NCI-H1092 treated with DMSO at 0.1 percent for 48 hours (cell line): ENCODE measurements around the gene OXLD1.
"Not testable (repeated sequence)": the region's sequence is repeated elsewhere in the genome, so short reads cannot be mapped to it uniquely, and the experiment has no call there.

ENCODE experiments used
- DNase-seq: peaks from one replicate; lab custom pipeline; 2025; lab: John Stamatoyannopoulos, UW

Gene OXLD1

DNA sequence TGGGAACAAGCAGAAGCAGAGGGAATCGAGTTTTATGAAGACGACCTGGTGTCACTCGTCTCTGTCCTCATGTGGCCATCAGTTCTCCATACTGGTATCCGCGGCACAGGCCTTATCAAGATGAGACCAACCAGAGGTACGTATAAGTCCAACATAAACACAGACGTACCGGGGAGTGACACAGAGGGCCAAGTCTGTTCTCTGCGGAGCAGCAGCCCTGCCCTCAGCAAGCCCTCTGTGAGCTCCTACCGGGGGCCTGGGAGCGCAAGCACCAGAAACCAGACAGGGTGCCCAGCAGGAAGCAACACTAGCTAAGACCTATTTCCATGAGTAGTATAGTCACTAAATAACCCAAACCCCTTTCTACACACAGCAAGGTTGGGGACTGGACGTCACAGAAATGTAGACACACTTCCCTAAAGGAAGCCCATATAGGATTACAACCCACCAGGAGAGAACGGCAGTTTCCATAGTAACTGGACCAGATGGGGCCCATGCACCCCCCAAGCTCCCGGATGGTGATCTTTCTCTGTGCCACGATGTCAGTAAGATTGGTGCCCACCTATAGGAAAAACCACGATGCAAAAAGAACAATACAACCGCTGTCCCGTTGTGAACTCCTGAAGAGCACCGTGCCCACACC is 16.3 kb upstream of the OXLD1 start:
- peak; percentile 9 for DNase-seq

DNA sequence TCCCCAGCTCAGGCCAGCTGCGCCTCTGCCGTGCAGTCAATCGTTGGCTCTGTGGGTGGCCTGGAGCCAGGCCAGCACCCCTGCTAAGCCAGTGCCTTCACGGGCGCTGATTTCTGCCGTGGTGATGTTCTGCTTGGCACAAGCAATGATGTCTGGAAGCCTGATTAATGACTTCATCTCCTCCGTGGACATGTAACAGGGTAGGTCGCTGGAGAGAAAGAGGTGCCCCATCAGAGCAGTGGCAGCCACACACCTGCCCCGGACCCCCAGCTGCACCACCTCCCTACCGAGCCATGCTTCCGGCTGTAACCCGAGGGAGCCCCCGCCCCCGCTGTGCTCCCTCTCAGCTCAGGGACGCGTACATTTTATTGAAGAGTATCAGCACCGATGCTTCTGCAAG is 15.3 kb upstream of the OXLD1 start:
- peak; percentile 80 for DNase-seq

DNA sequence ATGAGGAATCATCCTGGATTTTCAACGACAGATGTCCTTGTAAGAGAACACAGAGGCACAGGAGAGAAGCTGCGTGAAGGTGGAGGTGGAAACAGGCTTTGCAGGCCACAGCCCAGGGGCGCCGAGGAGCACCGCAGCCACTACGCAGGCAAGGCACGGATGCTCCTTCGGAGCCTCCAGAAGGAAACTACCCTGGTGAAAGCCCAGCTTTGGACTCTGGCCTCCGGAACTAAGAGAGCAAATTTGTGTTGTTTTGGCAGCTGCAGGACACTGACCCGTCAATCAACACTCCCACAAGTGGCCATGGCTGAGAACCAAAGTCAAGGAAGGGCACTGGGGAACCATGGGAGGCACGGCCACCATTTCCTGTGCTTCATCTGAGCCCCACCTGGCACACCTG is 13.7 kb upstream of the OXLD1 start:
- no peak for DNase-seq

DNA sequence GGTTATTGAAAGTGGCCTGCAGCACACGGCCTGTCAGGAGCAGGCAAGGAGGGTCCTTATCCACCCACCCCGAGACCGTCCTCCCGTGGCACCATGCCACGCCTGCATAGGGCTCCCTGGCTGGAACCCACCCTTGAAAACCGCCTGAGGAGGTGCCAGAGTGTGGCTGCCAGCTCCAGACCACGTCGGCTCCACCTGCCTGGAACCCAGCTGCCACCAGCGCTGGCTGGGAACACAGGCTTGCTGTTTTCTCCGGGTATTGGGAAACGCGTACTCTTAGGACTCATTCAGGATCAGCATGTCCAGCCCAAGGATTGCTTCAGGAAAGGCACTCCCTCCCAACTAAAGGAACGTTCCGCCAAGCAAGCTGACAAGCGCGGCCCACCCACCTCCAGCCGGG is 10.5 kb upstream of the OXLD1 start:
- DNase-seq = peak; percentile 21

DNA sequence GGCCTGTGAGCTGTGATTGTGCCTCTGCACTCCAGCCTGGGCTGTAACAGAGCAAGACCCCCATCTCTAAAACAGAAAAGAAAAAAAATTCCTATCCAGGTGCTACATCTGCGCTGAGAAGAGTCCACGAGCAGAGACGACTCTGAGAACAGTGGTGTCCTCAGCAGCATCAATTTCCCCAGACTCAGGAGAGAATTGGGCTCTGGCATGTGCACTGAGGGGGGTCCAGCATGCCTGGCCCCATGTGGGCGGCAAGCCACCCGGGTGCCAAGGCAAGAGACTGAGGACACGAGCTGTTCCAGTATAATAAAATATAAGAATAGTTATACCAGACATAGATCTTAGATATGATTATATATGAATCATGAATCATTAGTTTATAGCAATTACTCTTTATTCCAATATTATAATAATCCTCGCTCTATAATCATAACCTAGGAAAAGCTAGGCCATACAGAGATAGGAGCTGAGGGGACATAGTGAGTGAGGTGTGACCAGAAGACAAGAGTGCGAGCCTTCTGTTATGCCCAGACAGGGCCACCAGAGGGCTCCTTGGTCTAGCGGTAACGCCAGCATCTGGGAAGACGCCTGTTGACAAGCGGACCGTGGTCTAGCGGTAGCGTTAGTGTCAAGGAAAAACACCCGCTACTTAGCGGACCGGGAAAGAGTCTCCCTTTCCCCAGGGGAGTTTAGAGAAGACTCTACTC is 9.3 kb upstream of the OXLD1 start:
- not testable (repeated sequence) for DNase-seq

DNA sequence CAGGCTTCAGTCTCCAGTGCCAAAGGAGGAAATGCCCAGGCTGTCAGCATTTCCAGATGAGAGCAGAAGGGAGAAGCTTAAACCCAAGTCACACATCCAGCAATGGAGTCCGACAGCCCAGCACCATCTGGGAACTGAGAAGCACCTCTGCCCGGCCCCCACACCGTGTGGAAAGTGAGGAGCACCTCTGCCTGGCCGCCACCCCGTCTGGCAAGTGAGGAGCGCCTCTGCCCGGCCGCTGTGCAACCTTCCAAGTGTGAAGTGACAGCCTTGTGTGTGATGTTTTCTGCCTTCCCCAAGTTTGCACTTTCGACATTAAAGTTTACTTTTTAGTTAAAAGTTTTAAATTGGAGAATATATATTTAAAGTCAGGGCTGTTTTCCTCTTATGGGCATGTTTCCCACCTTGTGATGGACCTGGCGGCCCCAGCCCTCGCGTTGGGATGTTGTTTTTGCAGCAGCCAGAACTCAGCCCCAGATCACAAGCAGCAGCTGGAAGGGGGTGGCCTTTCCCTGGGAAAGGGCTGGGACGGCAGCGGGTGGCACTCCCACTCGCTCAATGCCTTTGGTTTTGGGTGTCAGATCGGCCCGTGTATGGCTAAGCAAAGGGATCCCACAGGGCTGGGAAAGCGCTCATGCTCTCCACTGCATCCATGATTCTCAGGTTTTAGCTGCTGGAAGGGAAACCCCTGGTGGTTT is 7.3 kb upstream of the OXLD1 start:
- DNase-seq = no peak

DNA sequence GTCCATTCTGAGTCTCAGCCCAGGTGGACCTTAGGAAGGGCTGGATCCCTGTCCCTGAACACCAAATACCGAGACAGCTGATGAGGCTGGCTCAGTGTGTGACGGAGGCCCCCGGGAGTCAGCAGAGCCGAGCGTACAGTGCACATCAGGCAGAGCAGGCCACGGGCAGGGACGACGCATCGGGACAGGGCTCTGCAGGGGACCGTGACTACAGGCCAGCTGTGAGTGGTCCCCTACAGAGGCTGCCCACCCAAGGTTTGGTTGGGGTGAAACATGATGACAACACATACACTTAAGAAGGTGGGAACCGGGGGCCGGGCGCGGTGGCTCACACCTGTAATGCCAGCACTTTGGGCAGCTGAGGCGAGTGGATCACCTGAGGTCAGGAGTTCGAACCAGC is 6.5 kb upstream of the OXLD1 start:
- DNase-seq = no peak

DNA sequence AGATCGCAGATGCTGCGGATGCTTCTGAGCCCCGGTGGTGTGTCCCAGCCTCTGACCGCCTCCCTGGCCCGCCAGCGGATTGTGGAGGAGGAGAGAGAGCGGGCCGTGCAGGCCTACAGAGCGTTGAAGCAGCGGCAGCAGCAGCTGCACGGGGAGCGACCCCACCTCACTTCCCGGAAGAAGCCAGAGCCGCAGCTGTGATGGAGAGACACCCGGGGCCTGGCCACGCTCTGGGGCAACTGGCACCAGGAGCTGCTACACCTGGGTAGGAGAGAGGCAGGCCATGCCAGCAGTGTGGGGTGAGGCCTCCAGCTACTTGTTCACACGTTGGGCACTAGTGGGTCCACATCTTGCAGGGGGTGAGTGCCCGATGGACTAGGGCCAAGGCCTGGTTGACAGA is 6.1 kb upstream of the OXLD1 start:
- no peak for DNase-seq

DNA sequence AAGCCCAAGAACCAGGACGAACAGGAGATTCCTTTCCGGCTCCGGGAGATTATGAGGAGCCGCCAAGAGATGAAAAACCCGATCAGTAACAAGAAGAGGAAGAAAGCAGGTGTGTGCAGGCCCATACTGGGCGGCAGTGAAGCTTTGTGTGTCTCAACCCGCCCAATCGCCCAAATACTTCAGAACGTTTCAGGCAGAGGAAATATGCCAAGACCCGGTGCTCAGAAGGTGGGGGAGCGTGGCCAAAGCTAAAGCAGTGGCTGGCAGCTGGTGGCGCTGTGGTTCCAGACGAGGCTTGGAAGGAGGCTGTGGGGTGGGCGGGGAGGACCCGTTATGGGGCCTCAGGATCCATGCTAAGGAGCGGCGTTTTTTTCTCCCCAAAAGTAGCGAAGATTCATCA is 1.3 kb upstream of the OXLD1 start:
- no peak for DNase-seq

DNA sequence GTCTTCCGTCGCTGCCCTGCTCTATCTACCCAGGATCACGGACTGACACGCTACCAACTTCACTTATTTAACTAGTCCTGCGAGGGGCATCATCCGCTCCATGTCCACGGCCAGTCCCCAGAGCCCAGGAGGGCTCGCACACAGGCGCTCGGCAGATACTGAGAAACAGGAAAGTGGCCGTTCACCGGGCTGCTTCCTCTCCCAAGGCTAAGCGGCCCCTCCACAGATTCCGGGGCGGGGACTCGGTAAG is 388 bp downstream of the OXLD1 start:
- peak; percentile 24 for DNase-seq

DNA sequence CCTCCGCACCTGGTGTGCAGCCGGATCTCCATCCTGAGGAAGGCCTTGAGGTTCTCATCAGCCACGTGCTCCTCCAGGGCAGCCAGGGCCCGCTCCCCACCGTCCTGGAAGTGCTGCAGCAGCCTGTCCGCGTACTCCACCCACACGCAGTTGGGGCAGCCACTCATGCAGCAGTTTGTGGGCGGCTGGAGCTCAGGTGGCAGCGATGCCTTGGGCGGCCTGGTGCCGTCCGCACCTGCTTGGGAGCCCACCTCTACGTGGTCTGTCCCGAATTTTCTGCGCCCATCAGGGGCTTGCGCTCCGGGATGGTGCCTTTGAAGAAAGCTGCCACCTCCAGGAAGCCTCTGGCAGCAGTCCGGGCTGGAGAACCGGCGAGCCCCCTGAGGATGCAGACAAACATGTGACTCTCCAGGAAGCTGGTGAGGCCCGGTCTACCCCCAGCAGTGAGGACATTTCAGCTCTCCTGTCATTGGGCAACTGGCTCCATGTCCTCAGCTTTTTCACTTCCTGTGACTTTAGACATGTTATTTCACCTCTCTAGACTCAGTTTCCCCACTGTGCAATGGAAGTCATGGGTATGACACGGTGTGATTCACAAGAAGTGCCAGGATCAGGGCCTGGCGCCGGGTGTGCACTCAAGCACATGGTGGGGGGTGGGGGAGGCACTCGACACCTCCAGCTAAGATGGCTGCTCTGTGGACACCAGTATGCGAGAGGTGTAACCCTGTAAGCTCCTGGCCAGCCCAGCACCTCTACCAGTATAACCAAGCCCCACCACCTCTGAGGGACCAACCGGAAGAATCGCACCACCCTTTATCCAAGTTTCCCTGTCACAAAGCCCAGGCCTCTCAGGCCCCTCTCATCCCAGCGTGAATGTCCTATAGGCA is 957 bp downstream of the OXLD1 start:
- DNase-seq = peak; percentile 7

DNA sequence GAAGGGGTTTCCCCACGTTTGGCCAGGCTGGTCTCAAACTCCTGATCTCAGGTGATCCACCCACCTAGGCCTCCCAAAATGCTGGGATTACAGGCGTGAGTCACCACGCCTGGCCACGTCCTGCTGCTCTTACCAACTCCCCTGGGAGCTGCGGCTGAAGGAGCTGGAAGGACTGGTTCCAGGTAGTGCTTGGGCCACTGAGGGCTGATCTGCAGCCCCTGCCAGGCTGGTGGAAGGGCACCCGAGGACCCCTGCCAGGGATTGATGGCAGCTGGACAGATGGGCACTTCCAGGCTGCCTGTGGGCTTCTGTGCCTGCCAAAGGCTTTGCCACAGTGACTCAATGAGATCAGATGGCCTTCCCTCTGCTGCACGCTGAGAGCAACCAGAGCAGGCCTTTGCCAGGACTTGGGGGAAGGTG is 2.3 kb downstream of the OXLD1 start:
- DNase-seq = no peak

DNA sequence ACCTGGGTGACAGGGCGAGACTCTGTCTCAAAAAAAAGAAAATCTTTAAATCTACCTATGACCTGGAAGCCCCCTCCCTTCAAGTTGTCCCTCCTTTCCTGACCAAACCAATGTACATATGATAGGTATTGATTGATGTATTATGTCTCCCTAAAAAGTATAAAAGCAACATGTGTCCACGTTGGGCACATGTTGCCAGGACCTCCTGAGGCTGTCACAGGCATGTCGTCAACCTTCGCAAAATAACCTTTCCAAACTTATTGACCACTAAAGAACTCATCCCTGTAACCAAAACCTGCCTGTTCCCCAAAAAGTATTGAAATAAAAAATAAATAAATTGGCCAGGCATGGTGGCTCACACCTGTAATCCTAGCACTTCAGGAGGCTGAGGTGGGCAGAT is 4.4 kb downstream of the OXLD1 start:
- no peak for DNase-seq

DNA sequence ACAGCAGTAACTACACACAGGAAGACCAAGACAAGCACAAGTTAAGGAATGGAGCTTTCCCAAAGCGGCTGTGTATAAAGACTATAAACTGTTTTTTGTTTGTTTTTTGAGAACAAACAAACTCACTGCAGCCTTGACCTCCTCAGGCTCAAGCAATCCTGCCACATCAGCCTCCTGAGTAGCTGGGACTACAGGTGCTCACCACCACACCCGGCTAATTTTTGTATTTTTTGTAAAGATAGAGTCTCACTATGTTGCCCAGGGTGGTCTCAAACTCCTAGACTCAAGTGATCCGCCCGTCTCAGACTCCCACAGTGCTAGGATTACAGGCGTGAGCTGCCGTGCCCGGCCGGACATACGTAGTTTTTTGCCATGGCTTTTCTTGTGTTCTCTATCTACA is 6.0 kb downstream of the OXLD1 start:
- DNase-seq = no peak

DNA sequence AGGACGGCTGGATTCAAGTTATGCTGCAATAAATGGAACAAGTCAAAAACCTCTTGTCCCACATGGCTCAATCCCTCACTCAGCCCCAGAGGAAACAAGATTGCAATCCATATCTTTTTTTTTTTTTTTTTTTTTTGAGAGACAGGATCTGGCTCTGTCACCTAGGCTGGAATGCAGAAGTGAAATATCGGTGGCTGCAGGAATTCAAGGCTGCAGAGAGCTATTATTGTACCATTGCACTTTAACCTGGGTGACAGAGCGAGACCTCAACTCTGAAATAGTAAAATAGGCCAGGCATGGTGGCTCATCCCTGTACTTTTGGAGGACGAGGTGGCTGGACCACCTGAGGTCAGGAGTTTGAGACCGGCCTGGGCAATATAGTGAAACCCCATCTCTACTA is 7.4 kb downstream of the OXLD1 start:
- DNase-seq = no peak

DNA sequence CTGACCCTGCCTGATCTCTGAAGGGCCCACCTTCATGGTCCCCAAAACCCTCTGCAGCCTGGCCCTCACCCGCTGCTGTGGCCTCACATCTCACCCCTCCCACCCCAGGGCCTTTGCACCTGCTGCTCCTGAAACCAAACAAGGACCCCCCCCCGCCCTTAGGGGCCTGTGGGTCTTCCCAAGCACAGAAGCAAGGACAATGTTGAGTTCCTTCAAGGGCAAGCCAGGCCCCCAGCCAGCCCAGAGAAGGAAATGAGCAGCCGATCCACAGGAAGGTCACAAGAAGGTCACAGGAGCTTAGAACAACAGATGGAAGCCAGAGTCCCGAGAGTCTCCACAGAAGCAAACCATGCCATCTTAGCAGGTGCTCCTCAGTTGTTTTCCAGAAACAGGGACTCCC is 9.6 kb downstream of the OXLD1 start:
- DNase-seq = no peak

DNA sequence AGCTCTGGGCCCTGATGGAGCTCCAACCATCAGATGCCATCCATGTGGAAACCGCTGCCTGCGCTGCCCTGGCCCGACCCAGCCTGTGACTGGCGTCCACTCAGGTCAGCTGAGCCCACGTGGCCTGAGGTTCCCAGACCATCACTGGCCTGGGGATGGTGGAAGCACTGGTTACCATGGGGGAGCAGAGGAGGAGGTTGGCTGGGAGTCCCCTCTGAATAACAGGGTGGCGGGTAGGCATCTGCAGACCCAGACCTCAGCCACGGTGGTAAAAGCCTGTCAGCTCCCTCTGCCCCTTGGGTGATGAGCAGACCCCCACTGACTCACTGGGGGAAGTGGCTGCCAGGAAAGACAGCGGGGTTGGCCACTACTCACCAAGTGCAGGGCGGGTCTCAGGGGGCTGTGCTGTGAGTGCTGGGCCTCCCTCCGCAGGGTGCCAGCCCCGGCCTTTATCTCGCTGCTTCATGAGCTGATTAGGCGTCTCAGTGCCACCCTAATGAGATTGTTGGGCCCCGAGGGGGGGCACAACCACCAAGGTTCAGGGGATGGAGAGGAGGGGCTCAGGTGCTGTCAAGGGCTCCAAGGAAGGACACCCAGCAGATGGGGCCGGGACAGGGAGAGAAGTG is 10.2 kb downstream of the OXLD1 start, which contains the start of gene PDE6G:
Gene PDE6G (minus strand): TSS at position 425 of the 626 bp plus-strand sequence. CDS start 3,237 bp downstream, outside the sequence.
- DNase-seq = no peak

DNA sequence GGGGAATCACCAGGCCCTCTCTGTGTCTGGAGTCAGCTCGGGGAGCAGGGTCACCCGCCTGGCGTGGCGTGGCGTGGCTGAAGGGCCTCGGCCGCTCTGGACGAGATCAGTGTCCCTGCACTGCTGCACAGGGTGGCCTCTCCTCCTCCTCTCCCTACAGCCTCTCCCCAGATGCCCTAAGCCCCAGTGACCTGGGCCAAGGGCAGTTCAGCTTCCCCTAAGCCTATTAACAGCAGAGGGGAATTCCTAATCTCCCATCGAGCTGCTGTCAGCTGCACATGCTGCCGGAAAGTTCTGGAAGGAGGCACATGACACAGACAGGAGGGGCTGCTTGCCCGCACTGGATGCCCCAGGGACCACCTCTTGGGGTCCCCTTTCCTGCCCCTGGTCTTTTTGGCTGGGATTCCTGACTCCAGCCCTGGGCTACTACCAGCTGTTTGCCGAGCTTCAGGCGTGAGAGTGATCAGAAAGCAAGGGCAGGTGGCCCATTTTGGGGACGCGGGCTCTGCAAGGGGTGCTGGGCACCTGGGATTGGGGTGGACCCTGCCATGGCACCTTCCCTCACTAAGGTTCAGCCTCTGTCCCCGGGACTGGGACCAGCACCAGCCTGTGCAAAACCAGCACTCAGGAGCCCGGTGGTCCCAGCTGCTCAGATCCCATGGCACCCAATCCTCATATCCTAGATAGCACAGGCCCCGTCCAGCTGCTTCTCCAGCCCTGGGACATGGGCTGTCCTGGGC is 10.9 kb downstream of the OXLD1 start:
- no peak for DNase-seq

DNA sequence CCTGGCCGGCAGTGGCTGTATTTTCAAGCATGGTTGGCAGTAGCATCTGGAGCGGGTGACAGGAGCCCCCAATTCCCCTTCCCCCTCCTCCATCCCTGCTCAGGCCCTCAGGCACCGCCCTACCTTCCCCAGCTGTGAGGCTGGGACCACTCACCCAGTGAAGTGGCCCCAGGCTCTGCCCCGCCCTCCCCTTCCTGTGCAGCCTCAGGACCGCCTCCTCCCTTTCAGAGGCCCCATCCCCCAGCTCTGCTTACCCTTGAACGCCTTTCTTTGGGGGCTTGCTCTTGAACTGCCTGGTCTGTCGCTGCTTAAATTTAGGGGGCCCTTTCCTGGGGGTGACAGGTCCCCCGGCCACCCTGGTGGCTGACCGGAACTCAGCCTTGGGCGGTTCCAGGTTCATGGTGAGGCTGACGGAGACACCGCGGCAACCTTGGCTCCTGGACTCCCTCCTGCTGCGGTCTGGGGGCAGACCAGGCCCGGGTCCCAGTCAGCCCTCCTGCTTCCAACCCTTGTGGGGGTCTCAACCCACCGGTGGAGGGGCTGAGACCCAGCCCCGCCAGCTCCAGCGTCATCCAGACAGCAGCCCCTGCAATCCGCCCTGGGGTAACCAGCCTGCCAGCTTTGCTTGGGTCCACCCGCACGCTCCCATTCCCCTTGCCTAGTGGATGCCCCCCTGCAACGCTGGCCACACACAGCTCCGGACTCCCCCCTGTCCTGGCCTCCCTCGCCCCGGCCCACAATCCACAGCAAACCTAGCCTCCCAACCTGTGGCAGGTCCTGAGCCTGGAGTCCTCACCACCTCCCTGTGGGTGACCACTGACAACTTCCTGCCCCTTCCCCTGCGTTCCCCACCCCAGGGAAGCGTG is 13.3 kb downstream of the OXLD1 start:
- DNase-seq = no peak

DNA sequence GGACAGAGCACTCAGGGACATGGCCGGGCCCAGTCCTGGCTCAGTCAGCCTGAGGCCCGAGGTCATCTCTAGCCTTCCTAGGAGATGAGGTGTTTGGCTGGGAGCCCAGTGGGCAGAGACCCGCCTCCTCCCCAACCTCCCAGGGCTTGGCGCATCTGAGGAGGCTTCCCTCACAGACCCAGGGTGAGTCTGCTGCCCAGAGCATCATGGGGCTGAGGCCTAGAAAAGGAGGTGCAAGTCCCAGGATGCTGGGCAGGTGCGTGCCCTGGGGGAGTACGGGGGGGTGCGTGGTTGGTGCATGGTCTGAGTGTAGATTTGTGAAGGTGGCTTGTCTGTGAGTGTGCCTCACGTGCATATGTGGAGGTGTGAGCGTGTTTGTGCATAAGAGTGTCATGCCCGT is 14.7 kb downstream of the OXLD1 start:
- no peak for DNase-seq
